Measurements from ENCODE around the gene ANKH. TPM values are rescaled to one million over a fixed set of nuclear protein-coding genes. Genes with fewer than 3 reads are reported as not detected.

ANKH gene
- total RNA-seq, 1 experiment from 2014 or later = 65.2 TPM

GRCh38 chr5:14666357-14666756 is 205.2 kb downstream of the ANKH start (continued):
- TF ChIP-seq SP1 (IDR thresholded peaks at IDR 0.05; ENCODE audit: low read depth) (no peak), EZH2 (IDR thresholded peaks at IDR 0.05) (no peak)

GRCh38 chr5:14665949-14666348 is 205.6 kb downstream of the ANKH start:
- ChIA-PET CTCF (no interaction called here), RAD21 (ENCODE audit: low non-redundant PET in 1 of 2, low total read pairs in 2 of 2, uncharacterized antibody in 2 of 2, unreplicated experiment in 2 of 2) (no interaction called here), POLR2A (no interaction called here)
- H3K4me2 ChIP-seq (ENCODE audit: low read length) = peak overlapping the region; percentile 85
- intact Hi-C loops (cut with micrococcal nuclease) = no loop called here
- TF ChIP-seq MAX (IDR thresholded peaks at IDR 0.05) (0 out of 2 replicates have a peak, but pooled peaks have one; percentile 19), YY1 (IDR thresholded peaks at IDR 0.05; ENCODE audit: extremely low read depth, insufficient replicate concordance, low read depth, low read length) (no peak), ZNF274 (IDR thresholded peaks at IDR 0.05; ENCODE audit: low read depth, low read length) (no peak), CTCF (IDR thresholded peaks at IDR 0.05 in 2 of 3, conservative IDR thresholded peaks at IDR 0.05 in 1 of 3; ENCODE audit: borderline replicate concordance in 1 of 3, insufficient read depth in 1 of 3, low read depth in 2 of 3, low read length in 2 of 3) (0 out of 6 replicates have a peak, but pooled peaks of 2 of the 3 experiments have one; percentile 14 to 19), FOSL1 (IDR thresholded peaks at IDR 0.05; ENCODE audit: low read depth) (no peak), ZBTB33 (IDR thresholded peaks at IDR 0.05; ENCODE audit: extremely low read depth, insufficient replicate concordance, low read length) (no peak), REST (IDR thresholded peaks at IDR 0.05; ENCODE audit: low read depth) (no peak), RAD21 (IDR thresholded peaks at IDR 0.05; ENCODE audit: low read depth) (no peak), POLR2A (IDR thresholded peaks at IDR 0.05; ENCODE audit: borderline replicate concordance, extremely low read depth, insufficient read depth, insufficient read length) (no peak), CBX3 (IDR thresholded peaks at IDR 0.05; ENCODE audit: low read depth) (no peak)
- DNase-seq (ENCODE audit: low read depth, low spot score) (no peak), ATAC-seq (no peak)
- H2AFZ ChIP-seq (ENCODE audit: low read depth, low read length, poor library complexity, severe bottlenecking) = no peak overlapping the region
- no peaks in the 10 kb centered on the region; a peak in 1 of 4 replicates for H3K36me3 ChIP-seq (ENCODE audit: control insufficient read depth in 1 of 2, insufficient read depth in 2 of 2, low read length in 2 of 2)
- peak overlapping the region; percentile 57 to 80 for H3K4me3 ChIP-seq (replicated peaks in 1 of 2; ENCODE audit: low read depth in 1 of 2, low read length in 2 of 2)
- no peak overlapping the region for H3K27ac ChIP-seq (ENCODE audit: low read depth, low read length)
- peaks cover 61% of the 10 kb centered on the region for H3K79me2 ChIP-seq (ENCODE audit: insufficient read depth, low read length)
- H3K4me1 ChIP-seq (ENCODE audit: control insufficient read depth in 1 of 2, insufficient read depth in 2 of 2, low read length in 2 of 2) = peaks cover 12 to 25% of the 10 kb centered on the region in 2 experiments; a peak in 3 of 4 replicates
- BruUV-seq (replicated peaks) = no TSS peak
- H3K9me2 ChIP-seq (ENCODE audit: insufficient read depth) = no peaks in the 10 kb centered on the region
- H3K27me3 ChIP-seq (ENCODE audit: insufficient read depth, low read length) = no peaks in the 10 kb centered on the region
- H3K9ac ChIP-seq (ENCODE audit: low read length) = peak overlapping the region; percentile 65
- H3K9me3 ChIP-seq (ENCODE audit: control insufficient read depth in 1 of 2, insufficient read depth in 1 of 2, low read depth in 1 of 2, low read length in 2 of 2) = no peaks in the 10 kb centered on the region
- H4K20me1 ChIP-seq (ENCODE audit: insufficient read depth) = no peaks in the 10 kb centered on the region
